Measurements from ENCODE around the gene STARD7.

- TF ChIP-seq, protein P1, sequence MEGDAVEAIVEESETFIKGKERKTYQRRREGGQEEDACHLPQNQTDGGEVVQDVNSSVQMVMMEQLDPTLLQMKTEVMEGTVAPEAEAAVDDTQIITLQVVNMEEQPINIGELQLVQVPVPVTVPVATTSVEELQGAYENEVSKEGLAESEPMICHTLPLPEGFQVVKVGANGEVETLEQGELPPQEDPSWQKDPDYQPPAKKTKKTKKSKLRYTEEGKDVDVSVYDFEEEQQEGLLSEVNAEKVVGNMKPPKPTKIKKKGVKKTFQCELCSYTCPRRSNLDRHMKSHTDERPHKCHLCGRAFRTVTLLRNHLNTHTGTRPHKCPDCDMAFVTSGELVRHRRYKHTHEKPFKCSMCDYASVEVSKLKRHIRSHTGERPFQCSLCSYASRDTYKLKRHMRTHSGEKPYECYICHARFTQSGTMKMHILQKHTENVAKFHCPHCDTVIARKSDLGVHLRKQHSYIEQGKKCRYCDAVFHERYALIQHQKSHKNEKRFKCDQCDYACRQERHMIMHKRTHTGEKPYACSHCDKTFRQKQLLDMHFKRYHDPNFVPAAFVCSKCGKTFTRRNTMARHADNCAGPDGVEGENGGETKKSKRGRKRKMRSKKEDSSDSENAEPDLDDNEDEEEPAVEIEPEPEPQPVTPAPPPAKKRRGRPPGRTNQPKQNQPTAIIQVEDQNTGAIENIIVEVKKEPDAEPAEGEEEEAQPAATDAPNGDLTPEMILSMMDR (IDR thresholded peaks at IDR 0.05), result no peak
- no peak for TF ChIP-seq EZH2 (IDR thresholded peaks at IDR 0.05; ENCODE audit: borderline replicate concordance, insufficient read depth, low read depth, low read length, poor library complexity, severe bottlenecking)
Measured at GRCh38 chr2:96209729-96210085, 1.1 kb upstream of the STARD7 start.

Measured in B cell (primary cell).